ENCODE measurements around the gene CFAP45. TPM values are rescaled to one million over a fixed set of nuclear protein-coding genes. Genes with fewer than 3 reads are reported as not detected.

CFAP45 gene
- total and polyA plus RNA-seq, 2 of the 8 experiments (the other 6 are each of a cell fraction or from before 2014, with no cell fraction given), result 0.05 TPM; not detected in 1

GRCh38 chr1:159866066-159866465, 33.9 kb downstream of the CFAP45 start (continued):
- TF ChIP-seq, protein P1, sequence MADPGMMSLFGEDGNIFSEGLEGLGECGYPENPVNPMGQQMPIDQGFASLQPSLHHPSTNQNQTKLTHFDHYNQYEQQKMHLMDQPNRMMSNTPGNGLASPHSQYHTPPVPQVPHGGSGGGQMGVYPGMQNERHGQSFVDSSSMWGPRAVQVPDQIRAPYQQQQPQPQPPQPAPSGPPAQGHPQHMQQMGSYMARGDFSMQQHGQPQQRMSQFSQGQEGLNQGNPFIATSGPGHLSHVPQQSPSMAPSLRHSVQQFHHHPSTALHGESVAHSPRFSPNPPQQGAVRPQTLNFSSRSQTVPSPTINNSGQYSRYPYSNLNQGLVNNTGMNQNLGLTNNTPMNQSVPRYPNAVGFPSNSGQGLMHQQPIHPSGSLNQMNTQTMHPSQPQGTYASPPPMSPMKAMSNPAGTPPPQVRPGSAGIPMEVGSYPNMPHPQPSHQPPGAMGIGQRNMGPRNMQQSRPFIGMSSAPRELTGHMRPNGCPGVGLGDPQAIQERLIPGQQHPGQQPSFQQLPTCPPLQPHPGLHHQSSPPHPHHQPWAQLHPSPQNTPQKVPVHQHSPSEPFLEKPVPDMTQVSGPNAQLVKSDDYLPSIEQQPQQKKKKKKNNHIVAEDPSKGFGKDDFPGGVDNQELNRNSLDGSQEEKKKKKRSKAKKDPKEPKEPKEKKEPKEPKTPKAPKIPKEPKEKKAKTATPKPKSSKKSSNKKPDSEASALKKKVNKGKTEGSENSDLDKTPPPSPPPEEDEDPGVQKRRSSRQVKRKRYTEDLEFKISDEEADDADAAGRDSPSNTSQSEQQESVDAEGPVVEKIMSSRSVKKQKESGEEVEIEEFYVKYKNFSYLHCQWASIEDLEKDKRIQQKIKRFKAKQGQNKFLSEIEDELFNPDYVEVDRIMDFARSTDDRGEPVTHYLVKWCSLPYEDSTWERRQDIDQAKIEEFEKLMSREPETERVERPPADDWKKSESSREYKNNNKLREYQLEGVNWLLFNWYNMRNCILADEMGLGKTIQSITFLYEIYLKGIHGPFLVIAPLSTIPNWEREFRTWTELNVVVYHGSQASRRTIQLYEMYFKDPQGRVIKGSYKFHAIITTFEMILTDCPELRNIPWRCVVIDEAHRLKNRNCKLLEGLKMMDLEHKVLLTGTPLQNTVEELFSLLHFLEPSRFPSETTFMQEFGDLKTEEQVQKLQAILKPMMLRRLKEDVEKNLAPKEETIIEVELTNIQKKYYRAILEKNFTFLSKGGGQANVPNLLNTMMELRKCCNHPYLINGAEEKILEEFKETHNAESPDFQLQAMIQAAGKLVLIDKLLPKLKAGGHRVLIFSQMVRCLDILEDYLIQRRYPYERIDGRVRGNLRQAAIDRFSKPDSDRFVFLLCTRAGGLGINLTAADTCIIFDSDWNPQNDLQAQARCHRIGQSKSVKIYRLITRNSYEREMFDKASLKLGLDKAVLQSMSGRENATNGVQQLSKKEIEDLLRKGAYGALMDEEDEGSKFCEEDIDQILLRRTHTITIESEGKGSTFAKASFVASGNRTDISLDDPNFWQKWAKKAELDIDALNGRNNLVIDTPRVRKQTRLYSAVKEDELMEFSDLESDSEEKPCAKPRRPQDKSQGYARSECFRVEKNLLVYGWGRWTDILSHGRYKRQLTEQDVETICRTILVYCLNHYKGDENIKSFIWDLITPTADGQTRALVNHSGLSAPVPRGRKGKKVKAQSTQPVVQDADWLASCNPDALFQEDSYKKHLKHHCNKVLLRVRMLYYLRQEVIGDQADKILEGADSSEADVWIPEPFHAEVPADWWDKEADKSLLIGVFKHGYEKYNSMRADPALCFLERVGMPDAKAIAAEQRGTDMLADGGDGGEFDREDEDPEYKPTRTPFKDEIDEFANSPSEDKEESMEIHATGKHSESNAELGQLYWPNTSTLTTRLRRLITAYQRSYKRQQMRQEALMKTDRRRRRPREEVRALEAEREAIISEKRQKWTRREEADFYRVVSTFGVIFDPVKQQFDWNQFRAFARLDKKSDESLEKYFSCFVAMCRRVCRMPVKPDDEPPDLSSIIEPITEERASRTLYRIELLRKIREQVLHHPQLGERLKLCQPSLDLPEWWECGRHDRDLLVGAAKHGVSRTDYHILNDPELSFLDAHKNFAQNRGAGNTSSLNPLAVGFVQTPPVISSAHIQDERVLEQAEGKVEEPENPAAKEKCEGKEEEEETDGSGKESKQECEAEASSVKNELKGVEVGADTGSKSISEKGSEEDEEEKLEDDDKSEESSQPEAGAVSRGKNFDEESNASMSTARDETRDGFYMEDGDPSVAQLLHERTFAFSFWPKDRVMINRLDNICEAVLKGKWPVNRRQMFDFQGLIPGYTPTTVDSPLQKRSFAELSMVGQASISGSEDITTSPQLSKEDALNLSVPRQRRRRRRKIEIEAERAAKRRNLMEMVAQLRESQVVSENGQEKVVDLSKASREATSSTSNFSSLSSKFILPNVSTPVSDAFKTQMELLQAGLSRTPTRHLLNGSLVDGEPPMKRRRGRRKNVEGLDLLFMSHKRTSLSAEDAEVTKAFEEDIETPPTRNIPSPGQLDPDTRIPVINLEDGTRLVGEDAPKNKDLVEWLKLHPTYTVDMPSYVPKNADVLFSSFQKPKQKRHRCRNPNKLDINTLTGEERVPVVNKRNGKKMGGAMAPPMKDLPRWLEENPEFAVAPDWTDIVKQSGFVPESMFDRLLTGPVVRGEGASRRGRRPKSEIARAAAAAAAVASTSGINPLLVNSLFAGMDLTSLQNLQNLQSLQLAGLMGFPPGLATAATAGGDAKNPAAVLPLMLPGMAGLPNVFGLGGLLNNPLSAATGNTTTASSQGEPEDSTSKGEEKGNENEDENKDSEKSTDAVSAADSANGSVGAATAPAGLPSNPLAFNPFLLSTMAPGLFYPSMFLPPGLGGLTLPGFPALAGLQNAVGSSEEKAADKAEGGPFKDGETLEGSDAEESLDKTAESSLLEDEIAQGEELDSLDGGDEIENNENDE (IDR thresholded peaks at IDR 0.05; ENCODE audit: insufficient replicate concordance, low read length), result no peak
- TF ChIP-seq TAF1 (IDR thresholded peaks at IDR 0.05; ENCODE audit: low read depth, low read length) (no peak), NRF1 (IDR thresholded peaks at IDR 0.05; ENCODE audit: low read depth, low read length) (no peak), ATF2 (IDR thresholded peaks at IDR 0.05; ENCODE audit: low read length) (no peak), POLR2AphosphoS5 (IDR thresholded peaks at IDR 0.05; ENCODE audit: low read depth, low read length) (no peak), SUZ12 (IDR thresholded peaks at IDR 0.05; ENCODE audit: low read length) (no peak), PHF8 (conservative IDR thresholded peaks at IDR 0.05; ENCODE audit: low read depth, low read length) (no peak), CTBP2 (IDR thresholded peaks at IDR 0.05; ENCODE audit: borderline replicate concordance, insufficient read depth, insufficient read length, low read length) (no peak), SP2 (IDR thresholded peaks at IDR 0.05; ENCODE audit: low read length) (no peak), RBBP5 (IDR thresholded peaks at IDR 0.05; ENCODE audit: borderline replicate concordance, low read depth, low read length) (no peak)

Measured in H1 (cell line).